WTC11 (cell line): ENCODE results near the gene CLMN. TPM values are rescaled to one million over a fixed set of nuclear protein-coding genes. Genes with fewer than 3 reads are reported as not detected.

ENCODE experiments used
- ATAC-seq: fragments of 200-7000 bp; cut with Tn5 transposase; 2 replicates; pipeline ENCODE4 v1.10.0; 2021; ENCODE audit warnings: mild to moderate bottlenecking, moderate library complexity
- CTCF ChIA-PET: fragments of 300-600 bp; sonication (Branson Sonifier 250); formaldehyde crosslinking; loops from one replicate; lab custom pipeline; 2021; ENCODE audit warnings: antibody characterized with exemption; lab: Charles Lee
- POLR2A ChIA-PET: fragments of 350-600 bp; sonication (Branson Sonifier 250); formaldehyde crosslinking; loops from one replicate; lab custom pipeline; 2021; ENCODE audit warnings: antibody characterized with exemption; lab: Charles Lee
- DNase-seq: peaks from one replicate; pipeline ENCODE4 v3.0.0; 2021; ENCODE audit warnings: low spot score
- H3K27ac Mint-ChIP-seq: 2 replicates; pipeline ENCODE4 v1.8.0; 2021; ENCODE audit warnings: mixed read lengths
- H3K27me3 Mint-ChIP-seq: 2 replicates; pipeline ENCODE4 v1.8.0; 2021; ENCODE audit warnings: low read depth, mild to moderate bottlenecking, moderate library complexity, mixed read lengths
- H3K36me3 Mint-ChIP-seq: 2 replicates; pipeline ENCODE4 v1.8.0; 2021; ENCODE audit warnings: mixed read lengths
- H3K4me1 Mint-ChIP-seq: 2 replicates; pipeline ENCODE4 v1.8.0; 2022; ENCODE audit warnings: mixed read lengths
- H3K4me3 Mint-ChIP-seq: 2 replicates; pipeline ENCODE4 v1.8.0; 2021; ENCODE audit warnings: mild to moderate bottlenecking, moderate library complexity, mixed read lengths
- H3K9me3 Mint-ChIP-seq: 2 replicates; pipeline ENCODE4 v1.8.0; 2021; ENCODE audit warnings: mixed read lengths
- ARID4B ChIP-seq: sonication (generic); formaldehyde crosslinking; IDR thresholded peaks from 2 replicates; pipeline ENCODE4 v1.8.0; 2023; ENCODE audit warnings: missing genetic modification reagents, mild to moderate bottlenecking, borderline replicate concordance
- ATF1 ChIP-seq: sonication (generic); formaldehyde crosslinking; IDR thresholded peaks from 2 replicates; pipeline ENCODE4 v1.8.1; 2023; ENCODE audit warnings: mild to moderate bottlenecking, moderate library complexity, missing genetic modification reagents
- HMGXB4 ChIP-seq: sonication (generic); formaldehyde crosslinking; IDR thresholded peaks from 2 replicates; pipeline ENCODE4 v1.8.1; 2023; ENCODE audit warnings: mild to moderate bottlenecking, moderate library complexity, missing genetic modification reagents
- IRF2 ChIP-seq: sonication (generic); formaldehyde crosslinking; IDR thresholded peaks from 2 replicates; pipeline ENCODE4 v1.8.0; 2022; ENCODE audit warnings: low read depth, missing genetic modification reagents, borderline replicate concordance
- MAX ChIP-seq: sonication (generic); formaldehyde crosslinking; IDR thresholded peaks from 2 replicates; pipeline ENCODE4 v1.8.0; 2022; ENCODE audit warnings: mild to moderate bottlenecking, missing genetic modification reagents
- MLX ChIP-seq: sonication (generic); formaldehyde crosslinking; IDR thresholded peaks from 2 replicates; pipeline ENCODE4 v1.8.1; 2023; ENCODE audit warnings: mild to moderate bottlenecking, missing genetic modification reagents, moderate library complexity
- MXD4 ChIP-seq: fragments of 250-450 bp; sonication (Bioruptor Pico); IDR thresholded peaks from 2 replicates; pipeline ENCODE4 v1.8.0; 2021; ENCODE audit warnings: mild to moderate bottlenecking, moderate library complexity, borderline replicate concordance
- NFE2L1 ChIP-seq: sonication (generic); formaldehyde crosslinking; IDR thresholded peaks from 2 replicates; pipeline ENCODE4 v1.8.1; 2023; ENCODE audit warnings: missing genetic modification reagents
- NR3C1 ChIP-seq: sonication (generic); formaldehyde crosslinking; conservative IDR thresholded peaks from 2 replicates; pipeline ENCODE4 v1.8.1; 2023; ENCODE audit warnings: low read depth, mild to moderate bottlenecking, missing genetic modification reagents
- RELA ChIP-seq: sonication (generic); formaldehyde crosslinking; IDR thresholded peaks from 2 replicates; pipeline ENCODE4 v1.8.1; 2022; ENCODE audit warnings: missing genetic modification reagents, mild to moderate bottlenecking, borderline replicate concordance
- TP53 ChIP-seq: sonication (generic); formaldehyde crosslinking; IDR thresholded peaks from 2 replicates; pipeline ENCODE4 v1.8.1; 2023; ENCODE audit warnings: mild to moderate bottlenecking, missing genetic modification reagents
- USF1 ChIP-seq: sonication (generic); formaldehyde crosslinking; IDR thresholded peaks from 2 replicates; pipeline ENCODE4 v1.8.0; 2022; ENCODE audit warnings: mild to moderate bottlenecking, missing genetic modification reagents
- ZNF281 ChIP-seq: sonication (generic); formaldehyde crosslinking; IDR thresholded peaks from 2 replicates; pipeline ENCODE4 v1.8.0; 2023; ENCODE audit warnings: mild to moderate bottlenecking, missing genetic modification reagents
- ZSCAN18 ChIP-seq: fragments of 250-450 bp; sonication (Bioruptor Pico); IDR thresholded peaks from 2 replicates; pipeline ENCODE4 v2.1.2; 2022; ENCODE audit warnings: mild to moderate bottlenecking, moderate library complexity
- total RNA-seq: library from RNA; stranded (reverse); gene quantifications from 3 replicates; pipeline ENCODE4 v1.2.3, GENCODE V29; 2021

The CLMN gene
- total RNA-seq, 1 experiment from 2014 or later: 12.2 TPM

GRCh38 chr14:95147597-95147996 is 172.1 kb downstream of the CLMN start (continued):
- no peak for TF ChIP-seq ATF1
- TF ChIP-seq HMGXB4 (CRISPR knock-in tag): no peak
- TF ChIP-seq MLX (CRISPR knock-in tag): no peak
- no peak for TF ChIP-seq ZNF281 (CRISPR knock-in tag)

GRCh38 chr14:95146079-95146771 is 173.5 kb downstream of the CLMN start:
- TF ChIP-seq ATF1: no peak
- TF ChIP-seq RELA: no peak
- no peak for TF ChIP-seq ZSCAN18 (CRISPR knock-in tag)
- TF ChIP-seq NFE2L1 (CRISPR knock-in tag): no peak
- TF ChIP-seq MAX (CRISPR knock-in tag): no peak
- TF ChIP-seq MXD4 (CRISPR knock-in tag): no peak
- TF ChIP-seq USF1 (CRISPR knock-in tag): no peak
- TF ChIP-seq TP53 (CRISPR knock-in tag): no peak
- no peak for TF ChIP-seq NR3C1
- TF ChIP-seq IRF2 (CRISPR knock-in tag): no peak
- no peak for TF ChIP-seq ARID4B (CRISPR knock-in tag)
- ATAC-seq (peak; percentile 49), DNase-seq (no peak)
- H3K4me3 Mint-ChIP-seq: peak overlapping the region; percentile 17; the same call in 1 of the 2 replicates
- CTCF ChIA-PET: interaction anchor here (0.6 kb wide), 2 partner anchors 49 to 166 kb away, joined by 3 to 8 read pairs; no protein-coding TSS in a partner anchor
- peaks cover 15% of the 10 kb centered on the region for H3K9me3 Mint-ChIP-seq
- no peaks in the 10 kb centered on the region for H3K27me3 Mint-ChIP-seq
- peaks cover 19% of the 10 kb centered on the region for H3K36me3 Mint-ChIP-seq
- peaks cover 81% of the 10 kb centered on the region for H3K4me1 Mint-ChIP-seq
- peak overlapping the region; percentile 71 for H3K27ac Mint-ChIP-seq
- POLR2A ChIA-PET: no interaction called here
